Astrocyte (in vitro differentiated cells and primary cell): ENCODE measurements around the gene COL4A6. TPM values are rescaled to one million over a fixed set of nuclear protein-coding genes. Genes with fewer than 3 reads are reported as not detected.

Experiments
- DNase-seq: peaks from one replicate; pipeline ENCODE4 v3.0.0-alpha.2; 2010; ENCODE audit warnings: low read depth
- FAIRE-seq: peaks from 2 replicates; lab custom pipeline; 2011; peaks lifted over from hg19 to GRCh38; lab: Jason Lieb, UNC
- H2AFZ ChIP-seq: 2 replicates; pipeline ENCODE4 v1.6.0; 2012; ENCODE audit warnings: low read depth, low read length, inconsistent platforms
- H3K27ac ChIP-seq: 2 replicates; pipeline ENCODE4 v1.5.1; 2011; ENCODE audit warnings: low read depth, low read length, inconsistent platforms
- H3K27me3 ChIP-seq: 2 replicates; pipeline ENCODE4 v1.6.0; 2011; ENCODE audit warnings: low read length, inconsistent platforms; ENCODE audit not compliant: insufficient read depth
- H3K36me3 ChIP-seq: 2 replicates; pipeline ENCODE4 v1.5.1; 2011; ENCODE audit warnings: low read length, inconsistent platforms; ENCODE audit not compliant: insufficient read depth
- H3K4me1 ChIP-seq: 2 replicates; pipeline ENCODE4 v1.5.1; 2011; ENCODE audit warnings: low read length, inconsistent platforms; ENCODE audit not compliant: insufficient read depth
- H3K4me2 ChIP-seq: 2 replicates; pipeline ENCODE4 v1.6.0; 2012; ENCODE audit warnings: low read length, inconsistent platforms
- H3K4me3 ChIP-seq: 2 replicates; pipeline ENCODE4 v1.5.1; 2011; ENCODE audit warnings: low read depth, mild to moderate bottlenecking, low read length, inconsistent platforms; ENCODE audit not compliant: insufficient read depth
- H3K79me2 ChIP-seq: 2 replicates; pipeline ENCODE4 v1.6.0; 2012; ENCODE audit warnings: mild to moderate bottlenecking, low read length, inconsistent platforms; ENCODE audit not compliant: insufficient read depth
- H3K9ac ChIP-seq: 2 replicates; pipeline ENCODE4 v1.6.0; 2012; ENCODE audit warnings: mild to moderate bottlenecking, low read length, inconsistent platforms
- H3K9me3 ChIP-seq: 2 replicates; pipeline ENCODE4 v1.5.1; 2012; ENCODE audit warnings: low read depth, mild to moderate bottlenecking, low read length, inconsistent platforms; ENCODE audit not compliant: insufficient read depth
- H4K20me1 ChIP-seq: 2 replicates; pipeline ENCODE4 v1.6.0; 2012; ENCODE audit warnings: low read length, inconsistent platforms; ENCODE audit not compliant: insufficient read depth
- H3K27ac Mint-ChIP-seq: one replicate; pipeline ENCODE4 v1.8.0; 2021; ENCODE audit warnings: mild to moderate bottlenecking, mixed read lengths; ENCODE audit not compliant: unreplicated experiment
- H3K27me3 Mint-ChIP-seq: one replicate; pipeline ENCODE4 v1.8.0; 2021; ENCODE audit warnings: low read depth, mixed read lengths; ENCODE audit not compliant: unreplicated experiment
- H3K36me3 Mint-ChIP-seq: one replicate; pipeline ENCODE4 v1.8.0; 2021; ENCODE audit warnings: low read depth, mixed read lengths; ENCODE audit not compliant: unreplicated experiment
- H3K4me1 Mint-ChIP-seq: one replicate; pipeline ENCODE4 v1.8.0; 2021; ENCODE audit warnings: low read depth, mixed read lengths; ENCODE audit not compliant: unreplicated experiment
- H3K4me3 Mint-ChIP-seq: one replicate; pipeline ENCODE4 v1.8.0; 2021; ENCODE audit warnings: mild to moderate bottlenecking, moderate library complexity, mixed read lengths; ENCODE audit not compliant: unreplicated experiment
- H3K9me3 Mint-ChIP-seq: one replicate; pipeline ENCODE4 v1.8.0; 2021; ENCODE audit warnings: mild to moderate bottlenecking, mixed read lengths; ENCODE audit not compliant: unreplicated experiment
- EZH2 ChIP-seq: IDR thresholded peaks from 2 replicates; pipeline ENCODE4 v1.6.1; 2012; ENCODE audit warnings: mild to moderate bottlenecking, low read length, inconsistent platforms; ENCODE audit not compliant: insufficient read depth
- total RNA-seq: library from RNA; stranded (reverse); gene quantifications from 2 replicates; pipeline ENCODE4 v1.2.1, GENCODE V29; 2021
- TF ChIP-seq, protein P1 (sequence below): IDR thresholded peaks from 2 replicates; pipeline ENCODE4 v1.5.1; 2011; ENCODE audit warnings: low read depth, mild to moderate bottlenecking, inconsistent platforms, low read length, moderate library complexity; ENCODE audit not compliant: insufficient read depth

The COL4A6 gene
- total RNA-seq, 1 donor from 2014 or later = 8.1 TPM

DNA sequence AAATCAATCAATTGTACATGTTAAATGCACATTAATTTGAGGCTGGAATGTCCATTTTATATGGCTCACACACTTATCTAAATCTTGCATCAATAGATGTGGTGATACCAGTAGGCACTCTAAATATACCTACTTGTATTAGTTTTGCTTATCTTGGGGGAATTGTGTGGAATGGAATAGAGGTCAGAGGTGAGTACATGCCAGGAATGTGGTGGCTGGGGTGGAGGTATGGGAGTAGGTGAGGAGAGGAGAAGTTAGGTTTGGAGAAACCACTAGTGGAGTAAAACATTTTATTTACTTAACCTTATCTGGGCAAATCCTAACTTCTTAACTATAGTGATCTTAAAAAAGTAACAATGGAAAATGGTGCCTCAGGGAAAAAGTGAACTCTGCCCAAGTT is 183.6 kb downstream of the COL4A6 start:
- H2AFZ ChIP-seq = no peak overlapping the region
- H3K27ac Mint-ChIP-seq = no peak overlapping the region
- H3K9me3 Mint-ChIP-seq = peaks cover 1% of the 10 kb centered on the region
- no peaks in the 10 kb centered on the region for H3K36me3 Mint-ChIP-seq
- no peaks in the 10 kb centered on the region for H3K79me2 ChIP-seq
- FAIRE-seq (no peak), DNase-seq (no peak)
- no peak overlapping the region for H3K4me3 Mint-ChIP-seq
- no peaks in the 10 kb centered on the region for H3K4me1 ChIP-seq
- H3K4me3 ChIP-seq = no peak overlapping the region
- no peaks in the 10 kb centered on the region for H3K27me3 ChIP-seq
- no peaks in the 10 kb centered on the region for H3K9me3 ChIP-seq
- no peak overlapping the region for H3K9ac ChIP-seq
- H3K27me3 Mint-ChIP-seq = no peaks in the 10 kb centered on the region
- peaks cover 5% of the 10 kb centered on the region for H3K4me1 Mint-ChIP-seq
- no peaks in the 10 kb centered on the region for H3K36me3 ChIP-seq
- no peak overlapping the region for H3K27ac ChIP-seq
- TF ChIP-seq EZH2 = no peak
- TF ChIP-seq, protein P1, sequence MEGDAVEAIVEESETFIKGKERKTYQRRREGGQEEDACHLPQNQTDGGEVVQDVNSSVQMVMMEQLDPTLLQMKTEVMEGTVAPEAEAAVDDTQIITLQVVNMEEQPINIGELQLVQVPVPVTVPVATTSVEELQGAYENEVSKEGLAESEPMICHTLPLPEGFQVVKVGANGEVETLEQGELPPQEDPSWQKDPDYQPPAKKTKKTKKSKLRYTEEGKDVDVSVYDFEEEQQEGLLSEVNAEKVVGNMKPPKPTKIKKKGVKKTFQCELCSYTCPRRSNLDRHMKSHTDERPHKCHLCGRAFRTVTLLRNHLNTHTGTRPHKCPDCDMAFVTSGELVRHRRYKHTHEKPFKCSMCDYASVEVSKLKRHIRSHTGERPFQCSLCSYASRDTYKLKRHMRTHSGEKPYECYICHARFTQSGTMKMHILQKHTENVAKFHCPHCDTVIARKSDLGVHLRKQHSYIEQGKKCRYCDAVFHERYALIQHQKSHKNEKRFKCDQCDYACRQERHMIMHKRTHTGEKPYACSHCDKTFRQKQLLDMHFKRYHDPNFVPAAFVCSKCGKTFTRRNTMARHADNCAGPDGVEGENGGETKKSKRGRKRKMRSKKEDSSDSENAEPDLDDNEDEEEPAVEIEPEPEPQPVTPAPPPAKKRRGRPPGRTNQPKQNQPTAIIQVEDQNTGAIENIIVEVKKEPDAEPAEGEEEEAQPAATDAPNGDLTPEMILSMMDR = no peak
- no peak overlapping the region for H3K4me2 ChIP-seq
- no peaks in the 10 kb centered on the region for H4K20me1 ChIP-seq

DNA sequence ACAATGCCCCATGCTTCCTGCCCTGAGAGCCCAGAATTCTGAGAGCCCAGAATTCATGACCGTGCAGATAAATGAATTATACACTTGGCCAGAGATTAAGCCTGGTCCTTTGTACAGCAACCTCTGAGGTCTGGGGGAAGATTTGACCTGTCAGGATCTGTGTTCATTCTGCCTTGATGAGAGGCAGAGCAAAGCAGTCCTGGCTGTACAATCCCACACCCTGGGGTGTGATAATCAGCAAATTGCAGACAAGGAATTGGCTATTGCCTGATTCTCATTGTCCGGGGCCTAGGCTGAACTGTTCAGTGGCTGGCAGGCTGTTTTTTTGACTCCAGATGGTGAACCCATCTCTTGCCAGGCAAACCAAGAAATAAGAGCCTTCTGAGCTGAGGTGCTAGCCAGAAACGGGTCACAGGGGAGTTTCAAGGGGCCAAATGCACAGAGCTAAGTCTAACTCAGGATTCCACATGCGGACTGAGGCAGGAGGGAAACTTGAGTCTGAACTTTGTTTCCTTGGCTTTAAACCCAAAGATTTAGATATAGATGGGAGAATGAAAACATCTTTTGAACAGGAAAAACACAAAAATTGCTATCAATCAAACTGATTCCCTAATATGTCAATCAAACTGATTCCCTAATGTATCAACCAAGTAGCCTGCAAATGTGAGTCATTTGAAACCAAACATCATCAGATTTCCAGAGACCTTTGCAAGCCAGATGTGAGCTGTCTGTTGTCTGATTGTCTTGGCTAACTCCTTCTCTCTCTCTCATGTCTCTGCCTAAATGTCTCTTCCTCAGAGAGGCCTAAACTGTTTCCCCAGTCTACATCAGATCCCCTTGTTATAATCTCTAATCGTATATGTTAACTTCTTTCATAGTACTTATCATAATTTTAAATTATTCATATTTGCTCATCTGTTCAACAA is 187.3 kb downstream of the COL4A6 start:
- TF ChIP-seq, protein P1 = no peak
- TF ChIP-seq EZH2 = no peak
- Mint-ChIP-seq H3K27ac (no peak overlapping the region), H3K4me1 (peaks cover 2% of the 10 kb centered on the region), H3K4me3 (no peak overlapping the region), H3K27me3 (no peaks in the 10 kb centered on the region), H3K9me3 (peaks cover 3% of the 10 kb centered on the region), H3K36me3 (no peaks in the 10 kb centered on the region)
- Histone ChIP-seq H3K4me1 (no peaks in the 10 kb centered on the region), H3K79me2 (no peaks in the 10 kb centered on the region), H3K27me3 (no peaks in the 10 kb centered on the region), H2AFZ (no peak overlapping the region), H3K27ac (no peak overlapping the region), H4K20me1 (no peaks in the 10 kb centered on the region), H3K9me3 (no peaks in the 10 kb centered on the region), H3K9ac (no peak overlapping the region), H3K36me3 (no peaks in the 10 kb centered on the region), H3K4me3 (no peak overlapping the region), H3K4me2 (no peak overlapping the region)
- FAIRE-seq = peak; percentile 76
- no peak for DNase-seq
